Duodenal mucosa (tissue), 2 donors: ENCODE data around the gene IGSF21.

ENCODE experiments used
- H3K27ac ChIP-seq: one replicate; pipeline ENCODE4 v1.7.0; 2013; ENCODE audit warnings: low read depth, low read length
- H3K27me3 ChIP-seq, 2 donors: one replicate each; pipeline ENCODE4 v1.7.0; 2013; ENCODE audit warnings: low read length in 2 of 2, control low read depth in 1 of 2; ENCODE audit not compliant: insufficient read depth in 2 of 2, control insufficient read depth in 1 of 2
- H3K36me3 ChIP-seq, 2 donors: one replicate each; pipeline ENCODE4 v1.7.0; 2013; ENCODE audit warnings: low read length in 2 of 2, control low read depth in 1 of 2; ENCODE audit not compliant: insufficient read depth in 2 of 2, control insufficient read depth in 1 of 2
- H3K4me1 ChIP-seq, 2 donors: one replicate each; pipeline ENCODE4 v1.7.0; 2013; ENCODE audit warnings: low read length in 2 of 2, control low read depth in 1 of 2; ENCODE audit not compliant: insufficient read depth in 2 of 2, control insufficient read depth in 1 of 2
- H3K4me3 ChIP-seq, 2 donors: one replicate each; pipeline ENCODE4 v1.7.0; 2013; ENCODE audit warnings: low read length in 2 of 2, low read depth in 1 of 2
- H3K9ac ChIP-seq, 2 donors: one replicate each; pipeline ENCODE4 v1.7.0; 2013; ENCODE audit warnings: low read length in 2 of 2, low read depth in 1 of 2
- H3K9me3 ChIP-seq, 2 donors: one replicate each; pipeline ENCODE4 v1.7.0; 2013; ENCODE audit warnings: low read length in 2 of 2, control low read depth in 1 of 2; ENCODE audit not compliant: control insufficient read depth in 1 of 2

IGSF21 gene

DNA sequence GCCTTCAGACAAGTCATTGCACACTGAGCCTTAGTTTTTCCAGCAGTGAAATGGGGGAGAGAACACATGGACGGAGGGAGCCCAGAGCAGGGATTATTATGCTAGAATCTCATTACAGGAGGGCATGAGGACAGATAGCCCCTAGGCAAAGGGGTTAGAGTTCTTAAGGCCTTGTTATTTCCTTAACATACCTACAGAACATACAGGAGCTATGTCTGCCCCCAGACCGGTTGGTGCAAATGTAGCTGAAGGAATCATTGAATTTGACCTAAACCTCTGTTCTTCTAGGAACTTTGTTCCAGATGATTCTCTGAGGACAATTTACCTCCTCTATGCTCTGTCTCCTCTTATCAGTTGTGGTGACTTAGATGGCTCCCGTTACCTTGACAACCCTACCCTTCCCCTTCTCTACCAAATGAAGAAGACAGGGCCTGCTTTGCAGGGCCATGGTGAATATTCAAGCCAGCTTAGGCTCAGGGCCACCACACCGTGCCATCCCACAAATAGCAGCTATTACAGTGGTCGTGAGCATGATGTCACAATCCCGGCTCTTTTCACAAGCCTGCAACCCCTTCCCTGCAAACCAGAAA is 156.9 kb downstream of the IGSF21 start:
- H3K27ac ChIP-seq, result no peak overlapping the region
- no peaks in the 10 kb centered on the region for H3K4me1 ChIP-seq
- no peaks in the 10 kb centered on the region for H3K9me3 ChIP-seq
- H3K27me3 ChIP-seq, result peaks cover 0 to 8% of the 10 kb centered on the region in 2 donors
- H3K36me3 ChIP-seq, result no peaks in the 10 kb centered on the region
- H3K4me3 ChIP-seq, result no peak overlapping the region
- no peak overlapping the region for H3K9ac ChIP-seq

DNA sequence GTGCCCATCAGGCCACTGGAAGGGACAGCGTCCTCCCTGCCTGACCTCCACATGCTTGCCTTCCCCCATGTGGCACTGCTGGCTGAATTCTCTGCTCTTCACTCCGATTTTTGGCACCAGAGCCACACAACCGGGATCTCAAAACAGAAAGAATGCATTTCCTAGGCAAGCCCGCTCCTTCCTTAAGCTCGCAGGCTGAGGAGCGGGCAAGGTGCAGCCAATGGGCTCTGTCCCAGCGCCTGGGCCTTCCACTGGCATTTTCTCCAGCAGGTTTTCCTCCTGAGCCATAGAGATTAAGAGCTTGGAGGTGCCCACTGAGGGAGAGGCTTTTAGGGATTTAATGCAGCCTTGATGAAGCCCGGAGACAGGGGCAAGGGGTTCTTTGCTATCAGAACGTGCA is 158.0 kb downstream of the IGSF21 start:
- H3K4me3 ChIP-seq, result no peak overlapping the region
- H3K9me3 ChIP-seq, result no peaks in the 10 kb centered on the region
- H3K27me3 ChIP-seq, result peaks cover 0 to 5% of the 10 kb centered on the region in 2 donors
- H3K9ac ChIP-seq, result no peak overlapping the region
- no peaks in the 10 kb centered on the region for H3K36me3 ChIP-seq
- H3K27ac ChIP-seq, result no peak overlapping the region
- no peaks in the 10 kb centered on the region for H3K4me1 ChIP-seq

DNA sequence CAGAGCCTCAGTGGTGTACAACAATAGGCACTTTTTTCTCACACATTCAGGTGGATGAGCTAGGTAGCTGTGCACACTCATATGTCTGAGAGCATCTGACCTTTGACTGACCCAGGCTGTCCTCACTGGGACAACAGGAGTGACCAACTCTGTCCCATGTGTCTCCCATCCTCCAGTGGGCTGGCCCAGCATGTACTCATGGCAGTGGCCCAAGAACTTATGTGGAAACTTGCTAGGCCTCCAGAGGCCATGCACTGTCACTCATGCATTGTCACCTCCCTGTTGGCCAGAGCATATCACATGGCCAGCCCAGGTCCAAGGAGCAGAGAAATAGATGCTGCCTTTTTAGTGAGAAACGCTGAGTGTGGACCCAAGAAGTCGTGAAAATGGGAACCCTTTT is 158.8 kb downstream of the IGSF21 start:
- Histone ChIP-seq H3K9ac (no peak overlapping the region), H3K36me3 (no peaks in the 10 kb centered on the region), H3K4me3 (no peak overlapping the region), H3K4me1 (no peaks in the 10 kb centered on the region), H3K27ac (no peak overlapping the region), H3K9me3 (no peaks in the 10 kb centered on the region), H3K27me3 (peaks cover 0 to 5% of the 10 kb centered on the region in 2 donors)

DNA sequence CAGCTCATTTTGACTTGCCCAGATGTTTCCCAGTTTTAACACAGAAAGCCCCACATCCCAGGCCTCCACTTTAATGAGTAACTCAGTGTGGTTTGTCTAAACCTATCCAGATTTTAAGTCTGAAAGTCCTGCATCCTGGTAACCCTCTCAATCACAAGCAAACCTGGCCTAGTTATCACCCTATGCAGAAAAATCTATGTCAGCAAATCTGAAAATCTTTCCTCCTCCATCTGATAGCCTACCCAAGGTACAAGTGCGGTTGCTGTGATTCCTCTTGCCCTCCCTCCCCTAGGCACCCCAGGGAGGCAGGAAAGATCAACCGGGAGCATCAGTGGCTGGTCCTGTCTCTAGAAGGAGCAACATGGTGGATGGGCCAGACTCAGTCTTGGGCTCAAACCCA is 163.7 kb downstream of the IGSF21 start:
- H3K27ac ChIP-seq, result no peak overlapping the region
- no peaks in the 10 kb centered on the region for H3K9me3 ChIP-seq
- H3K4me1 ChIP-seq, result no peaks in the 10 kb centered on the region
- no peaks in the 10 kb centered on the region for H3K36me3 ChIP-seq
- H3K27me3 ChIP-seq, result peaks cover 0 to 2% of the 10 kb centered on the region in 2 donors
- H3K9ac ChIP-seq, result no peak overlapping the region
- no peak overlapping the region for H3K4me3 ChIP-seq

DNA sequence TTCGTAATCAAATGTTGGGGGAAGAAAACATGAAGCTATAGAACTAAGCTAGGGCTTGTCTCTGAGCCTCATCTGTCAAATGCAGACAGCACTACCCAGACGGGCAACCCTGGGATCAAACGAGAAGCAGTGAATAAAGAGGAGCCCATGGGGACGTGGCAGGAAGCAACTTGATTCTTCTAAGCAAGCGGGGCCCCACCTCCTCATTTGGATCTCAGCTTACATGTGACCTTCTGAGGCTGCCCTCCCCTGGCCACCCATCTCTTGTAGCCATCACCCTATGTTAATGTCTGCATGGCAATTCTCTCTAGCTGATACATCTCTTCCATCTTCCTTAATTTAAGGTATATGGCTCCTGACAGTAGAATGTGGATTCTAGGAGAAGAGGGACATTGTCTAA is 171.3 kb downstream of the IGSF21 start:
- Histone ChIP-seq H3K27ac (no peak overlapping the region), H3K27me3 (peaks cover under 1 to 8% of the 10 kb centered on the region in 2 donors), H3K4me1 (no peaks in the 10 kb centered on the region), H3K9me3 (no peaks in the 10 kb centered on the region), H3K4me3 (no peak overlapping the region), H3K36me3 (no peaks in the 10 kb centered on the region), H3K9ac (no peak overlapping the region)

DNA sequence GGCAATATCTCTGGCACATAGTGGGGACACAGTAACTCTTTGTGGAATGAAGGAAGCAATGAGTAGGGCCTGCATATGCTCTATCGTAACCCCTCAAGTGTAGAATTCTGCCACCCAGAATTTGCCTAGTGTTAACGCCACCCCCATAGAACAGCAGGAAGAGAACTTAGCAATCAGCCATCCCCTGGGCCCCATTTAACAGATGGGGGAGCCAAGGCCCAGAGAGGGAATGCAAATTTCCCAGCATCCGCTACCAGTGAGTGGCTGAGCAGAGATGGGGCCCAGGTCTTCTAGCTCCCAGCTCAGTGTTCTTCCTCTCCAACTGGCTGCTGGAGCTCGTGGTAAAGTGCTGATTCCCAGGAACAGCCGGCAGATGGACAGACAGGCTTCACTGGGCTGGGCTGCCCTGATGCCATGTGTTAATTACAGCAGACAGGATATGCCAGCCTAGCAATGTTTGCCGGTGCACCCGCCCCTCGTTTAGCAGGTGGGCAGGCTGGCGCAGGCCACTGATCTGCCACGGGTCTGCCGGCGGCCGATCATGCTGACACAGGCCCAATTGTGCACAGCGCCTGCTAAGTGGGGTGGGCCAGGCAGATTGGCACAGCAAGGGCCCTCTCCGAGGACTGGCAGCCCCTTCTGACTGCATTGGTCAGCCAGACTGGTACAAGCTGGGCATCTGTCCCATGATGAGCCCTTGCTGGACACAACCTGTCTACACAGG is 171.9 kb downstream of the IGSF21 start:
- no peaks in the 10 kb centered on the region for H3K9me3 ChIP-seq
- no peaks in the 10 kb centered on the region for H3K36me3 ChIP-seq
- H3K4me3 ChIP-seq, result no peak overlapping the region
- H3K27ac ChIP-seq, result no peak overlapping the region
- no peaks in the 10 kb centered on the region for H3K4me1 ChIP-seq
- H3K27me3 ChIP-seq, result peaks cover 3 to 10% of the 10 kb centered on the region in 2 donors
- no peak overlapping the region for H3K9ac ChIP-seq

DNA sequence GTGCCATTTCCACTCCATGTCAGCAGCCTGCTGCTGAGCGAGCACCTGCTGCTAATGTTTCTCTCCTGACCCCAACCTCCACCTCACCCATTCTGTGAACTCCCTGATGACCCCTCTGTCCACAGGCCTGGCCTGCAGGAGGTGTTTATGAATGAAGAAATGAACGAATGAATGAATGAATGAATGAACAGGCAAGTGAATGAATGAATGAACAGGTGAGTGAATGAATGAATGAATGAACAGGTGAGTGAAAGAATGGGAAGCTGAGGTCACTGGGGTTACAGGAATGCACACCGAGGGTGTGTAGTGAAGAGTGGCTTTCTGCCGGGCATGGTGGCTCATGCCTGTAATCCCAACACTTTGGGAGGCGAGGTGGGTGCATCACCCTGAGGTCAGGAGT is 173.4 kb downstream of the IGSF21 start:
- no peak overlapping the region for H3K27ac ChIP-seq
- no peak overlapping the region for H3K4me3 ChIP-seq
- H3K9ac ChIP-seq, result no peak overlapping the region
- H3K9me3 ChIP-seq, result no peaks in the 10 kb centered on the region
- H3K27me3 ChIP-seq, result peaks cover 8 to 15% of the 10 kb centered on the region in 2 donors
- no peaks in the 10 kb centered on the region for H3K36me3 ChIP-seq
- no peaks in the 10 kb centered on the region for H3K4me1 ChIP-seq

DNA sequence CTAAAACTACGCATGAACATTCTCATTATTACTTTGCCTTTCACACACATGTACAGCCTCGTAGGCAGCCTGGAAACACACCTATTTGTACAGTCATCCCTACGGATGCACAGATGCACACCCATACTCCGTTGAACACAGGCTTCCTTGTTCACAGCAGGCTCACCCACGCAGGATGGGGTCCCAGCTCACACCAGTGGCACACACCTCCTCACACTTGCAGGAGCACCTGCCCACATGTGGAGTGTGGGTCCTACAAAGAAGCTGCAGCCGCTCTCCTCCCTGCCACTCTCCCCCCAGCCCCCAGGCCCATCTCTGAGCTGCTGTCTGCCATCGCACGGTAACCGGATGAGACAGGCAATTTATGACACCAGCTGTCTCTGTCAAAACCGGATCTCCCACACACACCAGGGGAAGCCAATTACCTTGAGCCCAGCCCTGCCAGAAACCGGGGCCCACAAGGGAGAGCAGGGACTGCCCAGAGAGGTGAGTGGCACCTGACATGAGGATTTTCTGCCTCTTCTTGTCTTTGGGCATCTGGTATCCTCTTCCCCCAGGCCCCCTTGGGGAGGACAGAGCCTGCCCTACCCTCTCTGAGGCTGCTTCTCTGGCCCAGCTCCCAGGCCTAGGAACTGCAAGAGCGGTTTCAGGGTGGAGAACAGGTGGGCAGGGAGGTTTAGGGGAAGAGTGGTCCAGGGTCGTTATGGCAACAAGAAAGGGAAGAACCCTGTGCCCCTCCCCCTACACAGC is 175.4 kb downstream of the IGSF21 start:
- H3K9me3 ChIP-seq, result no peaks in the 10 kb centered on the region
- no peak overlapping the region for H3K27ac ChIP-seq
- H3K9ac ChIP-seq, result no peak overlapping the region
- H3K36me3 ChIP-seq, result no peaks in the 10 kb centered on the region
- no peaks in the 10 kb centered on the region for H3K4me1 ChIP-seq
- H3K4me3 ChIP-seq, result no peak overlapping the region
- peaks cover 8 to 15% of the 10 kb centered on the region in 2 donors for H3K27me3 ChIP-seq

DNA sequence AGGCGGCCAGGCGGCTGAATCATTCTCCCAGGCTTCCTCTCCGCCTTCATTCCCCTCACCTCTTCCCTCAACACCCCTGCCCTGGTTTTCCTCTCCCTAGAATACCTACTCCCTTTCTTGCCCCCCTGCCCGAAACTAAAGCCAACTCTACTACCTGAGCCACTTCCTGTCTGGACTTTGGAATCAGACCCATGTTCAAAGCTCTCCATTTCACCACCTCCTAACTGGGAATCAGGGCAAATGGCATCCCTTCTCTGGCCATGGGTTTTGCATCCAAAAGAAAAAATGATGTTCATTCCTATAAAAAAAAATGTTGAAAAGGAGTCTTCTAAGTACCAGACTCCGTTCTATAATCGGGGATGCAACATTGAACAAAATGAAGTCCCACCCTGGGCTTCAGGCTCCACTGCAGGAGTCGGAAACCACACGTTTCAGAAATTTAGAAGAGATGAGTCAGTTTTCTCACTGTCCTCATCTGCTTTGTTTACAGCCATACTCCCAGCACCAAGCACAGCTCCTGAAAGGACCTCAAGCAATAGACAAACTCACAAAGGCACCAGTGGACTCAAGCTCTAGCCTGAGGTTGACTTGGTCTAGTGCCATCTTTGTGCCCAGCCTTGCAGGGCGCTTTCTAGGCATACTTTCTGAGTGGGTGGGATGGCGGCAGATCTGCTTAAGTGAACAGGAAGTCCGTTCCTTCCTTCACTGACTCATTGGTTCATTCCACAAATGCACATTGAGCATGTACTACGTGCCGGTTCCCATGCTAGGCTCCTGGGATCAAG is 176.2 kb downstream of the IGSF21 start:
- Histone ChIP-seq H3K36me3 (no peaks in the 10 kb centered on the region), H3K9me3 (no peaks in the 10 kb centered on the region), H3K4me1 (no peaks in the 10 kb centered on the region), H3K9ac (no peak overlapping the region), H3K27ac (no peak overlapping the region), H3K4me3 (no peak overlapping the region), H3K27me3 (peaks cover 8 to 15% of the 10 kb centered on the region in 2 donors)
